Activated naive CD8-positive, alpha-beta T cell treated with anti-CD3 and anti-CD28 coated beads, Interleukin-2, amount 10 ng/mL, durations not matched to agents 7 days and 5 days (primary cell): ENCODE data around the gene OR13H1. TPM values are rescaled to one million over a fixed set of nuclear protein-coding genes. Genes with fewer than 3 reads are reported as not detected.
"Not testable (repeated sequence)": the region's sequence is repeated elsewhere in the genome, so short reads cannot be mapped to it uniquely, and the experiment has no call there.

Experiments used
- ATAC-seq: fragments of 150-1000 bp; cut with Tn5 transposase; one replicate; pipeline ENCODE4 v1.10.0; 2021; ENCODE audit warnings: low read depth, moderate library complexity
- POLR2A ChIA-PET: fragments of 350-600 bp; sonication (Branson Sonifier 250); formaldehyde crosslinking; loops from one replicate; lab custom pipeline; 2021; ENCODE audit warnings: antibody characterized with exemption; lab: Charles Lee
- DNase-seq: peaks from one replicate; pipeline ENCODE4 v3.0.0; 2021
- H3K27ac Mint-ChIP-seq: one replicate; pipeline ENCODE4 v1.8.0; 2022; ENCODE audit warnings: mild to moderate bottlenecking, mixed read lengths
- H3K27me3 Mint-ChIP-seq: one replicate; pipeline ENCODE4 v1.8.0; 2022; ENCODE audit warnings: mild to moderate bottlenecking, moderate library complexity, mixed read lengths
- H3K36me3 Mint-ChIP-seq: one replicate; pipeline ENCODE4 v1.8.0; 2021; ENCODE audit warnings: mild to moderate bottlenecking, mixed read lengths
- H3K4me1 Mint-ChIP-seq: one replicate; pipeline ENCODE4 v1.8.0; 2021; ENCODE audit warnings: mixed read lengths
- H3K4me3 Mint-ChIP-seq: one replicate; pipeline ENCODE4 v1.8.0; 2022; ENCODE audit warnings: mild to moderate bottlenecking, moderate library complexity, mixed read lengths
- H3K9me3 Mint-ChIP-seq: one replicate; pipeline ENCODE4 v1.8.0; 2021; ENCODE audit warnings: mixed read lengths
- total RNA-seq, 2 experiments: library from RNA; stranded (reverse); gene quantifications; one replicate each; pipeline ENCODE4 v1.2.3, GENCODE V29; 2021

Gene OR13H1
- total RNA-seq, 2 experiments from 2014 or later = not detected

DNA sequence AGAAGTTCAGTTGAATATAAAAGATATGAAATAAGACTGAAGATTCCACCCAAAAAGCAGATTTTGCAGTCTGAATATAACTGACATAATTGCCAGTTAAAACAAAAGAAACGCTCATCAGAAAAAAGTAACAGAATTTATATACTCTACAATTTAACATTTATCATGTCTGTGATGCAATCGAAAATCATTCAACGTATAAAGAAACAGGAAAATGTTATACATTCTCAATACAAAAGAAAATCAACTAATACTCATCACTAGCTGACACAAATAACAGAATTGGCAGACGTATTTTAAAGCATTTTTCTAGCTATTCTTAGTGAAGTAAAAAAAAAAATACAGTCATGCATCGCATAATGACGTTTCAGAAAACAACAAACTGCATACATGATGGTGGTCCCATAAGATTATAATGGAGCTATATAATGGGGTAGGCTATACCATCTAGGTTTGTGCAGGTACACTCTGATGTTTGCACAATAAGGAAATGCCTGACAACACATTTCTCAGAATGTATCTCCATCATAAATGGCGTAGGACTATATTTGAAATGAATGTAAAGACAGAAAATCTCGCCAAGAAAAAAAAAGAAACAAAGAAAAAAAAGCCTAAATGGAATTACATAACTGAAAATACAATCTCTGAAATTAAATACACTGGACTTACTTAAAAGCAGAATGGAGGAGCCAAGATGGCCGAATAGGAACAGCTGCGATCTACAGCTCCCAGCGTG, 34.3 kb downstream of the OR13H1 start:
- Mint-ChIP-seq H3K27me3 (no peaks in the 10 kb centered on the region), H3K36me3 (no peaks in the 10 kb centered on the region), H3K9me3 (no peaks in the 10 kb centered on the region), H3K4me3 (no peak overlapping the region), H3K27ac (no peak overlapping the region), H3K4me1 (no peaks in the 10 kb centered on the region)
- POLR2A ChIA-PET = no interaction called here
- ATAC-seq (no peak), DNase-seq (no peak)

DNA sequence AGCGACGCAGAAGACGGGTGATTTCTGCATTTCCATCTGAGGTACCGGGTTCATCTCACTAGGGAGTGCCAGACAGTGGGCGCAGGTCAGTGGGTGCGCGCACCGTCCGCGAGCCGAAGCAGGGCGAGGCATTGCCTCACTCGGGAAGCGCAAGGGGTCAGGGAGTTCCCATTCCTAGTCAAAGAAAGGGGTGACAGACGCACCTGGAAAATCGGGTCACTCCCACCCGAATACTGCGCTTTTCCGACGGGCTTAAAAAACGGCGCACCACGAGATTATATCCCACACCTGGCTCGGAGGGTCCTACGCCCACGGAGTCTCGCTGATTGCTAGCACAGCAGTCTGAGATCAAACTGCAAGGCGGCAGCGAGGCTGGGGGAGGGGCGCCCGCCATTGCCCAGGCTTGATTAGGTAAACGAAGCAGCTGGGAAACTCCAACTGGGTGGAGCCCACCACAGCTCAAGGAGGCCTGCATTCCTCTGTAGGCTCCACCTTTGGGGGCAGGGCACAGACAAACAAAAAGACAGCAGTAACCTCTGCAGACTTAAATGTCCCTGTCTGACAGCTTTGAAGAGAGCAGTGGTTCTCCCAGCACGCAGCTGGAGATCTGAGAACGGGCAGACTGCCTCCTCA, 35.0 kb downstream of the OR13H1 start:
- DNase-seq, H3K9me3 Mint-ChIP-seq, ATAC-seq, H3K27ac Mint-ChIP-seq, H3K4me1 Mint-ChIP-seq, POLR2A ChIA-PET, H3K36me3 Mint-ChIP-seq, H3K4me3 Mint-ChIP-seq, H3K27me3 Mint-ChIP-seq: not testable (repeated sequence)

DNA sequence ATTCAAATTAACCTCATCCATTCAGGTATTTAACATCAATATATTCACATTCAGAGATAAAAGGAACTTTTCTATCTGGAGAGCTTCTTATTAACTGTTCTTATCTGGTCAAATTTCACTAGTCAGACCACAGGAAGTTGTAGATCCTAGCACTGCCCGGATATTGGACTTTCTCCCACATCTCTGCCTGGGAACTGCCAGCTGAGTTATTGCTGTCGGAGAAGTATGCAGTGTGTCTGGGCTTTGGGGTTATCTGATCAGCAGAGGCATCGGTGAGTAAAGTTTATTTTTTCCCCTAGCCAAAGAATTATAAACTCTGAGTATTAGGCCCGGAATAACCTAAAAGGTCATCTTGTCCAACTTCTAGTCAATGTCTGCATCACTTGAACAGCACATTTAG, 45.1 kb downstream of the OR13H1 start:
- Mint-ChIP-seq H3K4me3 (no peak overlapping the region), H3K4me1 (no peaks in the 10 kb centered on the region), H3K9me3 (no peaks in the 10 kb centered on the region), H3K36me3 (no peaks in the 10 kb centered on the region), H3K27me3 (peaks cover 6% of the 10 kb centered on the region), H3K27ac (no peak overlapping the region)
- POLR2A ChIA-PET = no interaction called here
- DNase-seq (no peak), ATAC-seq (no peak)
